OCI-LY1 (cell line): ENCODE results near the gene DNAH12.

Source experiments
- H2AFZ ChIP-seq: fragments of 200-600 bp; sonication (generic), shearing (Covaris generic); 2 replicates; pipeline ENCODE4 v1.6.0; 2014; ENCODE audit warnings: antibody characterized with exemption, mild to moderate bottlenecking, low read length
- H3F3A ChIP-seq: fragments of 200-600 bp; sonication (generic), shearing (Covaris generic); 2 replicates; pipeline ENCODE4 v1.6.0; 2014; ENCODE audit warnings: mild to moderate bottlenecking, antibody characterized with exemption, low read length, moderate library complexity; ENCODE audit not compliant: insufficient read depth
- H3K27ac ChIP-seq: fragments of 200-600 bp; sonication (generic); 2 replicates; pipeline ENCODE4 v1.5.1; 2014; ENCODE audit warnings: low read length, mixed run types, mild to moderate bottlenecking, low read depth; ENCODE audit not compliant: poor library complexity, severe bottlenecking
- H3K27me3 ChIP-seq: fragments of 200-600 bp; sonication (generic); 2 replicates; pipeline ENCODE4 v1.6.0; 2014; ENCODE audit warnings: antibody characterized with exemption, mild to moderate bottlenecking, low read length, moderate library complexity; ENCODE audit not compliant: insufficient read depth
- H3K36me3 ChIP-seq: fragments of 200-600 bp; sonication (generic); 2 replicates; pipeline ENCODE4 v1.6.1; 2014; ENCODE audit warnings: mild to moderate bottlenecking, antibody characterized with exemption, low read length, moderate library complexity, mixed read lengths; ENCODE audit not compliant: insufficient read depth
- H3K4me1 ChIP-seq: fragments of 200-600 bp; sonication (generic); 2 replicates; pipeline ENCODE4 v1.5.1; 2014; ENCODE audit warnings: mild to moderate bottlenecking, low read length, moderate library complexity; ENCODE audit not compliant: insufficient read depth, severe bottlenecking
- H3K4me2 ChIP-seq: fragments of 200-600 bp; sonication (generic), shearing (Covaris generic); 2 replicates; pipeline ENCODE4 v1.6.1; 2014; ENCODE audit warnings: low read length
- H3K4me3 ChIP-seq: fragments of 200-600 bp; sonication (generic); 2 replicates; pipeline ENCODE4 v1.5.1; 2014; ENCODE audit warnings: low read length, low read depth, mild to moderate bottlenecking, mixed read lengths; ENCODE audit not compliant: poor library complexity, severe bottlenecking
- H3K79me2 ChIP-seq: fragments of 200-600 bp; shearing (Covaris generic); 2 replicates; pipeline ENCODE4 v1.6.1; 2016; ENCODE audit warnings: mixed run types, low read length, mixed read lengths; ENCODE audit not compliant: insufficient read depth
- H3K9ac ChIP-seq: fragments of 200-600 bp; sonication (generic), shearing (Covaris generic); 2 replicates; pipeline ENCODE4 v1.6.1; 2014; ENCODE audit warnings: mild to moderate bottlenecking, low read length, mixed read lengths
- H3K9me2 ChIP-seq: fragments of 200-600 bp; sonication (generic), shearing (Covaris generic); 2 replicates; pipeline ENCODE4 v1.6.1; 2014; ENCODE audit warnings: low read depth, mild to moderate bottlenecking, low read length, mixed read lengths
- H3K9me3 ChIP-seq: fragments of 200-600 bp; shearing (Covaris generic); 2 replicates; pipeline ENCODE4 v1.6.1; 2014; ENCODE audit warnings: low read length, mixed read lengths
- H4K20me1 ChIP-seq: fragments of 200-600 bp; sonication (generic), shearing (Covaris generic); 2 replicates; pipeline ENCODE4 v1.6.0; 2016; ENCODE audit warnings: mild to moderate bottlenecking, low read length; ENCODE audit not compliant: insufficient read depth
- EZH2 ChIP-seq: fragments of 200-600 bp; sonication (generic), shearing (Covaris generic); IDR thresholded peaks from 2 replicates; pipeline ENCODE4 v1.8.0; 2017; ENCODE audit warnings: borderline replicate concordance, mixed run types, mild to moderate bottlenecking, antibody characterized with exemption, low read length, moderate library complexity, mixed read lengths
- TF ChIP-seq, protein P1 (sequence below): fragments of 200-600 bp; sonication (generic), shearing (Covaris generic); IDR thresholded peaks from 2 replicates; pipeline ENCODE4 v1.5.1; 2017; ENCODE audit warnings: mild to moderate bottlenecking, antibody characterized with exemption, low read length, moderate library complexity, mixed read lengths

DNAH12 gene

DNA sequence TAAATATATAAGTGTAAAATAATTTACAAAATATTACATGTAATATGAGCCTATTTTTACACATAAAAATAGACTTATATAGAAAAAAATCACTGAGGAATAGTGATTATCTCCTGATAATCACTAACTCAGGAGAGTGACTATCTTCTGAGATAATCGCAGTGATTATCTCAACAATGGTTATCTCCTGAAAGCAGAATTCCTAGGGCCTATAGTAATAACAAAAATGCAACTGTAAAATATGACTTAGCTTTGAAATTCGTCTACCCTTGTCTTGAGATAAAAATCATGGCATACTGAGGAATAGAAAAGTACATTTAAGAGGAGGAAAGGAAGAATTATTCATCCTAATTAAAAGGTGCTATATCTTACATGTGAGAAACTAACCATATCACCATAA lies 134.7 kb downstream of the DNAH12 start:
- Histone ChIP-seq H3K27ac (no peak overlapping the region), H3K4me1 (no peaks in the 10 kb centered on the region), H3K9me3 (no peaks in the 10 kb centered on the region), H3K36me3 (no peaks in the 10 kb centered on the region), H3K9me2 (no peaks in the 10 kb centered on the region), H3K27me3 (no peaks in the 10 kb centered on the region; the same call in 1 of the 2 replicates), H4K20me1 (no peaks in the 10 kb centered on the region), H3K79me2 (no peaks in the 10 kb centered on the region), H3K4me3 (no peak overlapping the region), H2AFZ (no peak overlapping the region), H3F3A (no peaks in the 10 kb centered on the region), H3K4me2 (no peak overlapping the region), H3K9ac (no peak overlapping the region)
- TF ChIP-seq, protein P1, sequence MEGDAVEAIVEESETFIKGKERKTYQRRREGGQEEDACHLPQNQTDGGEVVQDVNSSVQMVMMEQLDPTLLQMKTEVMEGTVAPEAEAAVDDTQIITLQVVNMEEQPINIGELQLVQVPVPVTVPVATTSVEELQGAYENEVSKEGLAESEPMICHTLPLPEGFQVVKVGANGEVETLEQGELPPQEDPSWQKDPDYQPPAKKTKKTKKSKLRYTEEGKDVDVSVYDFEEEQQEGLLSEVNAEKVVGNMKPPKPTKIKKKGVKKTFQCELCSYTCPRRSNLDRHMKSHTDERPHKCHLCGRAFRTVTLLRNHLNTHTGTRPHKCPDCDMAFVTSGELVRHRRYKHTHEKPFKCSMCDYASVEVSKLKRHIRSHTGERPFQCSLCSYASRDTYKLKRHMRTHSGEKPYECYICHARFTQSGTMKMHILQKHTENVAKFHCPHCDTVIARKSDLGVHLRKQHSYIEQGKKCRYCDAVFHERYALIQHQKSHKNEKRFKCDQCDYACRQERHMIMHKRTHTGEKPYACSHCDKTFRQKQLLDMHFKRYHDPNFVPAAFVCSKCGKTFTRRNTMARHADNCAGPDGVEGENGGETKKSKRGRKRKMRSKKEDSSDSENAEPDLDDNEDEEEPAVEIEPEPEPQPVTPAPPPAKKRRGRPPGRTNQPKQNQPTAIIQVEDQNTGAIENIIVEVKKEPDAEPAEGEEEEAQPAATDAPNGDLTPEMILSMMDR: no peak
- TF ChIP-seq EZH2: no peak

DNA sequence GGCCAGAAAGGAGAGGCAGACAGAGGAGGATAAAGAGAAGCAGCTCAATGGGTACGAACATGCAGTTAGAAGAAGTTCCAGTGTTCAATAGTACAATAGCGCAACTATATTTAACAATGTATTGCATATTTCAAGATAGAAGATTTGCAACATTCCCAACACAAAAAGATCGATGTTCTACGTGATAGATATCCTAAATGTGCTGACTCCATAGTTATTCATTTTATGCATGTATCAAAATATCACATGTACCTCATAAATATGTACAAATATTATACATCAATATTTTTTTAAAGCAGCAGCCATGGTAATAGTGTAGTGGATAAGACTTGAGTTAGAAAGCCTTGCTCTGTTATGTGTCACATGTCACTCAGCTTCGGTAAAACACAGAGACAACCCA lies 141.5 kb downstream of the DNAH12 start:
- no peaks in the 10 kb centered on the region for H4K20me1 ChIP-seq
- H3K4me1 ChIP-seq: peaks cover 3% of the 10 kb centered on the region
- H2AFZ ChIP-seq: no peak overlapping the region
- 0 out of 2 replicates have a peak, but pooled peaks cover 2% of the 10 kb centered on the region for H3K9me3 ChIP-seq
- H3F3A ChIP-seq: no peaks in the 10 kb centered on the region
- no peak overlapping the region for H3K27ac ChIP-seq
- TF ChIP-seq, protein P1: no peak
- TF ChIP-seq EZH2: no peak
- H3K79me2 ChIP-seq: no peaks in the 10 kb centered on the region
- H3K4me3 ChIP-seq: no peak overlapping the region
- H3K27me3 ChIP-seq: no peaks in the 10 kb centered on the region
- H3K36me3 ChIP-seq: no peaks in the 10 kb centered on the region
- H3K4me2 ChIP-seq: no peak overlapping the region
- H3K9ac ChIP-seq: no peak overlapping the region
- no peaks in the 10 kb centered on the region for H3K9me2 ChIP-seq

DNA sequence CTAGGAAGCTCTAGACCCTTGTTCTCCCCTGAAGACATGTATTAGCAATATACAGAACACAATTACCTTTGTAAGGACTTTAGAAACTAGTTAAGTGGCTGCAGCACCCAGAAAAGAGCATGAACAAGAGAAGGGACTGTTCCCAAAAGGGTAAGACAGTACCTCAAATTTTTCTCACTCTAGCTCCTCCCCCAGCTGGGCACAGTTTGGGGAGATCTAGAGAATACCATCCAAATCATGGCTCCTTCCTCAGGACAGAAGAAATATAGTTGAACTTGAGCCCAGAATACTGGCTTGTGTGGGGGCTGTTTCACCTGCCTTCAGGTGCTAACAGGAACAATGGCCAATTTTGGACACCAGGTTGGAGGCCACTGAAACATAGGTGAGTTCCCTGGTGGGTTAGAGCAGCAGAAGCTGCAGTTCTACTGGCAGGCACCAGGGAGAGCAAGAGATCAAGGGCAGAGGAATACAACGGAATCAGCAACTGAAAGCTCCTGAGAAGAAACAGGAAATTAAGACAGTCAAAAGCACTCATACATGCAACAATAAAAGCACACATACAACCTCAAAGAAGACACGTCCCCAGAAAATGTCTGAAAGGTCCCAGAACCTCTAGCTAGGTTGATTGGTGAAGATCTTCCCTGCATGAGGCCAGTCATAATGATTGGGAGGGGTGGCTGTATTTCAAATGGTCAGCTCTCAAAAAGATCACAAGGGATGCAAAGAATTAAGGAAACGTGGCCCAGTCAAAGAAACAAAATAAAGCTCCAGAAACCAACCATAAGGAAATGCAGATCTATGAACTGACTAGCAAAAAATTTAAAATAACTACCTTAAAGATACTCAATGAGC lies 146.7 kb downstream of the DNAH12 start:
- Histone ChIP-seq H3K4me2 (peak overlapping the region; percentile 45; the same call in 1 of the 2 replicates), H3K4me3 (no peak overlapping the region), H2AFZ (peak overlapping the region; percentile 68; the same call in 1 of the 2 replicates)

More for the DNA sequence above, 146.7 kb downstream of the DNAH12 start:
- Histone ChIP-seq H3K27me3 (no peaks in the 10 kb centered on the region), H3K79me2 (no peaks in the 10 kb centered on the region), H3K4me1 (peaks cover 5% of the 10 kb centered on the region), H3F3A (no peaks in the 10 kb centered on the region), H3K9me2 (no peaks in the 10 kb centered on the region), H3K36me3 (no peaks in the 10 kb centered on the region), H3K9me3 (0 out of 2 replicates have a peak, but pooled peaks cover 2% of the 10 kb centered on the region), H3K27ac (no peak overlapping the region), H4K20me1 (no peaks in the 10 kb centered on the region), H3K9ac (no peak overlapping the region)
- no peak for TF ChIP-seq EZH2
- TF ChIP-seq, protein P1: peak; percentile 96
